ENCODE results near the gene SH3PXD2A. TPM values are rescaled to one million over a fixed set of nuclear protein-coding genes. Genes with fewer than 3 reads are reported as not detected.

SH3PXD2A gene
- total RNA-seq, 2 experiments from 2014 or later, result 14.8 to 16.0 TPM

GRCh38 chr10:103888113-103888841 is 32.9 kb upstream of the SH3PXD2A start:
- POLR2A ChIA-PET, result interaction anchor here (0.6 to 1.7 kb wide), 8 partner anchors 12 to 236 kb away, joined by 3 to 15 read pairs (median 4); partner anchors contain the start of gene SFR1

DNA sequence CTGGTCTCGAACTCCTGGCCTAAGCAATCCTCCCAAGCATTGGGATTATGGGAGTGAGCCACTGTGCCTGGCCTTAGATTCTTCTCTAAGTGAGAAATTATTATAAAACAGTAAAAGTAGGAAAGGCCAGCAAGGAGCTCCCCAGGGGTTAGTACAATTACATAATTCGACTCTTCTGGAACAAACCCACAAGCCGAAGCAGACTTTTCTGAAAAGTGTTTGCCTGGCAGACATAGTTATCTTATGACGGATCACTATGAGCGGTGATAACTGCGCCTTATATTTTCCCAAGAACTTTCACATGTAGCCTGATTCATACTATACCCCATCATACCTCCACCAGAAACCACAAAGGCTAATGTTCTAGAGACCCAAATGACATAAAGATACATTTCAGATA is 30.2 kb upstream of the SH3PXD2A start:
- H3K27me3 Mint-ChIP-seq, result no peaks in the 10 kb centered on the region
- no peak overlapping the region for H3K27ac Mint-ChIP-seq
- peaks cover 22% of the 10 kb centered on the region for H3K36me3 Mint-ChIP-seq
- H3K9me3 Mint-ChIP-seq, result no peaks in the 10 kb centered on the region
- ATAC-seq (ENCODE audit: low read depth), result no peak
- POLR2A ChIA-PET, result interaction anchor here (0.7 kb wide), 2 partner anchors 173 to 204 kb away, joined by 3 to 5 read pairs; no protein-coding TSS in a partner anchor
- DNase-seq, result no peak
- H3K4me1 Mint-ChIP-seq, result peaks cover 15% of the 10 kb centered on the region
- no peak overlapping the region for H3K4me3 Mint-ChIP-seq

More at GRCh38 chr10:103888113-103888841, 32.9 kb upstream of the SH3PXD2A start:
- H3K4me1 Mint-ChIP-seq, result peaks cover 16% of the 10 kb centered on the region
- H3K4me3 Mint-ChIP-seq, result no peak overlapping the region
- no peak for DNase-seq
- H3K36me3 Mint-ChIP-seq, result peaks cover 24% of the 10 kb centered on the region
- H3K27ac Mint-ChIP-seq, result peak overlapping the region; percentile 34
- H3K27me3 Mint-ChIP-seq, result no peaks in the 10 kb centered on the region
- ATAC-seq (ENCODE audit: low read depth), result peak; percentile 58
- H3K9me3 Mint-ChIP-seq, result no peaks in the 10 kb centered on the region

- H3K36me3 Mint-ChIP-seq, result peaks cover 24% of the 10 kb centered on the region
- no peak for DNase-seq
- H3K9me3 Mint-ChIP-seq, result no peaks in the 10 kb centered on the region
- no peak overlapping the region for H3K27ac Mint-ChIP-seq
- no peak overlapping the region for H3K4me3 Mint-ChIP-seq
- no peak for ATAC-seq (ENCODE audit: low read depth)
- POLR2A ChIA-PET, result no interaction called here
- peaks cover 8% of the 10 kb centered on the region for H3K4me1 Mint-ChIP-seq
- H3K27me3 Mint-ChIP-seq, result no peaks in the 10 kb centered on the region
Measured at GRCh38 chr10:103884681-103885139, 29.3 kb upstream of the SH3PXD2A start.

DNA sequence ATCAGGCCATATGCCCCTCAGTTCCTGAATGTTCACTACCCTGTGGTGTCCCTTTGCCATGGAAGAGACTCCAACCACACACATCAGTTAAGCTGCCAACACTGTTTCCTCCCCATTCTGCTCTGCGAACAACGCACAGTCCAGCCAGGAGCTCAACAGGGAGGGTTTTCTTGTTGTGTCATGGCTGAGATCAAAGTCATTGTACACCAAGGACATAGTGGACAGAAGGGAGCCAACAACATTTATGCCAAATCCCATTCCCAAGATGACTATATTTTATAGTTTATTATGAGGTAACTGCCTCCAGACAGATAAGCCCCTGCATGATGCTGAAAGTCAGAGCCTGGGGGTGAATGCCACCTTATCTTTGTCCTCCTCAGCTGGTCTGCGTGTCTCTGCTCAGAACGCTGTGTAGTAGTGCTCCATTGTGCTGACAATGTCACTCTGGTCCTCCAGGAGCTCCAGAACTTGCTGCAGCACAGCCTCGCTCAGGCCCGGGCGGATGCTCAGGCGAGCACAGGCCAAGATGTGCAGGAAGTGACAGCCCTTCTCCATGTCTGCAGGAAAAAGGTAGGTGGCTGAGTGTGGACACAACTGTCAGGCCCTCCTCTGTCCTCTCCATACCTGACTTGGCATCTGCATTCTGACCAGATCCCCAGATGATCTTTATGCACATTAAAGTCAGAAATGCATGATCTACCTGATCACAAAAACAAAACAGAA is 27.1 kb upstream of the SH3PXD2A start:
- H3K27ac Mint-ChIP-seq, result no peak overlapping the region
- H3K36me3 Mint-ChIP-seq, result peaks cover 33% of the 10 kb centered on the region
- no peak overlapping the region for H3K4me3 Mint-ChIP-seq
- no peaks in the 10 kb centered on the region for H3K9me3 Mint-ChIP-seq
- no peaks in the 10 kb centered on the region for H3K27me3 Mint-ChIP-seq
- DNase-seq (no peak), ATAC-seq (ENCODE audit: low read depth) (no peak)
- H3K4me1 Mint-ChIP-seq, result peaks cover 4% of the 10 kb centered on the region
- POLR2A ChIA-PET, result interaction anchor here (0.6 kb wide), 1 partner anchor 113 kb away, joined by 5 read pairs; no protein-coding TSS in a partner anchor

- no peak for DNase-seq
- H3K27me3 Mint-ChIP-seq, result no peaks in the 10 kb centered on the region
- peaks cover 30% of the 10 kb centered on the region for H3K36me3 Mint-ChIP-seq
- no peak for ATAC-seq (ENCODE audit: low read depth)
- H3K4me1 Mint-ChIP-seq, result peaks cover 4% of the 10 kb centered on the region
- H3K9me3 Mint-ChIP-seq, result no peaks in the 10 kb centered on the region
- H3K27ac Mint-ChIP-seq, result no peak overlapping the region
- POLR2A ChIA-PET, result interaction anchor here (0.6 kb wide), 1 partner anchor 114 kb away, joined by 5 read pairs; no protein-coding TSS in a partner anchor
- H3K4me3 Mint-ChIP-seq, result no peak overlapping the region
Measured at GRCh38 chr10:103881416-103882284, 26.3 kb upstream of the SH3PXD2A start.

- H3K27ac Mint-ChIP-seq, result no peak overlapping the region
- no peak for ATAC-seq (ENCODE audit: low read depth)
- POLR2A ChIA-PET, result no interaction called here
Measured at GRCh38 chr10:103879831-103880230, 24.5 kb upstream of the SH3PXD2A start.

GRCh38 chr10:103879409-103879808 is 24.0 kb upstream of the SH3PXD2A start:
- Mint-ChIP-seq H3K36me3 (peaks cover 30% of the 10 kb centered on the region), H3K9me3 (no peaks in the 10 kb centered on the region), H3K27me3 (no peaks in the 10 kb centered on the region), H3K27ac (no peak overlapping the region), H3K4me1 (peaks cover 3% of the 10 kb centered on the region), H3K4me3 (no peak overlapping the region)
- no peak for ATAC-seq (ENCODE audit: low read depth)
- no peak for DNase-seq
- POLR2A ChIA-PET, result no interaction called here

More at GRCh38 chr10:103879831-103880230, 24.5 kb upstream of the SH3PXD2A start:
- Mint-ChIP-seq H3K9me3 (no peaks in the 10 kb centered on the region), H3K27me3 (no peaks in the 10 kb centered on the region), H3K4me3 (no peak overlapping the region), H3K36me3 (peaks cover 31% of the 10 kb centered on the region), H3K4me1 (peaks cover 5% of the 10 kb centered on the region)
- no peak for DNase-seq

DNA sequence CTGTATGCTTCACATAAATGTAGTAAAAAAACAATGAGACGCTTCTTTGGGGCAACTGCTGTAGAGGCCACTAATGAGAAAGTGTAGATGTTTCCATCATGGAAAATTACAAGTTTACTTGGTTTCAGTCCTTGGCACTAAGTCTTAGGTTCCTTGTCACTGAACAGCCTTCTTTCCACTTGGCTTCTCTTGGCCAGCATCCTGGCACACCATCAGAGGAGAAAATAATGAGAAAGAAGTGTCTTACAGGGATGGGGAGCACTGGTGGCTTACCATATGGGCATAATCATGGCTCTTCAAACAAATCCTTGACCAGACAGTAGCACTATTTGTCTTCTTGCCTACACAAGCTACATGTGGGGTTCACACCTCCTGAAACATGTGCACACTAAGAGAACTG is 22.5 kb upstream of the SH3PXD2A start:
- DNase-seq, result no peak
- ATAC-seq (ENCODE audit: low read depth), result no peak
- Mint-ChIP-seq H3K27me3 (no peaks in the 10 kb centered on the region), H3K4me3 (no peak overlapping the region), H3K27ac (no peak overlapping the region), H3K36me3 (peaks cover 27% of the 10 kb centered on the region), H3K4me1 (peaks cover 2% of the 10 kb centered on the region), H3K9me3 (no peaks in the 10 kb centered on the region)
- POLR2A ChIA-PET, result no interaction called here

GRCh38 chr10:103876155-103876554 is 20.8 kb upstream of the SH3PXD2A start:
- POLR2A ChIA-PET, result interaction anchor here (0.6 kb wide), 1 partner anchor 12 kb away, joined by 3 read pairs; no protein-coding TSS in a partner anchor
- no peak overlapping the region for H3K27ac Mint-ChIP-seq
- H3K4me3 Mint-ChIP-seq, result no peak overlapping the region
- H3K9me3 Mint-ChIP-seq, result no peaks in the 10 kb centered on the region
- H3K36me3 Mint-ChIP-seq, result peaks cover 17% of the 10 kb centered on the region
- H3K4me1 Mint-ChIP-seq, result peaks cover 2% of the 10 kb centered on the region
- DNase-seq (no peak), ATAC-seq (ENCODE audit: low read depth) (no peak)
- H3K27me3 Mint-ChIP-seq, result no peaks in the 10 kb centered on the region

- H3K4me3 Mint-ChIP-seq, result no peak overlapping the region
- peaks cover 13% of the 10 kb centered on the region for H3K36me3 Mint-ChIP-seq
- H3K27ac Mint-ChIP-seq, result no peak overlapping the region
- POLR2A ChIA-PET, result no interaction called here
- no peak for ATAC-seq (ENCODE audit: low read depth)
- peaks cover 2% of the 10 kb centered on the region for H3K4me1 Mint-ChIP-seq
- DNase-seq, result no peak
- H3K9me3 Mint-ChIP-seq, result no peaks in the 10 kb centered on the region
- H3K27me3 Mint-ChIP-seq, result no peaks in the 10 kb centered on the region
Measured at GRCh38 chr10:103874730-103875129, 19.4 kb upstream of the SH3PXD2A start.

- H3K36me3 Mint-ChIP-seq, result peaks cover 3% of the 10 kb centered on the region
- no peak for DNase-seq
- POLR2A ChIA-PET, result no interaction called here
- H3K9me3 Mint-ChIP-seq, result no peaks in the 10 kb centered on the region
- H3K4me1 Mint-ChIP-seq, result peaks cover 2% of the 10 kb centered on the region
- no peaks in the 10 kb centered on the region for H3K27me3 Mint-ChIP-seq
- no peak overlapping the region for H3K4me3 Mint-ChIP-seq
- no peak overlapping the region for H3K27ac Mint-ChIP-seq
- ATAC-seq (ENCODE audit: low read depth), result no peak
Measured at GRCh38 chr10:103872137-103872931, 17.0 kb upstream of the SH3PXD2A start.

DNA sequence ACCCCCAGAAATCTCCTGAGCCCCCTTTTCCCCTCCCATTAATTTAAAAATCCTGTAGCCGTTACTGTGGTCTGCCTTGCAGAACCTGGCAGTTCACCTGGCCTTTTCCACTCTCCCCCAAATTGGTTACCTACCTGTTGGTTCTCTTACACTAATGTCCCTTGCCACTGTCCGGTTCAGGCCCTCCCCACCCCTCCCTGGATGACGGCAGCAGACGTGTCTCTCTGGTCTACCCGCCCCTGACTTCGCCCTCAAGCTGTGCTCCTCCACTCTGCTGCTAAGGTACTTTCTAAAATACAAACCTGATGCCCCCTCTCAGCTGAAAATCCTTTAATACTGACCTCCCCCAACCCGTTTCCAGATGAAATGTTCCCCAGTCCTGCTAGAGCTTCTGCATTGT is 15.6 kb upstream of the SH3PXD2A start:
- Mint-ChIP-seq H3K4me1 (peaks cover 2% of the 10 kb centered on the region), H3K27ac (no peak overlapping the region), H3K9me3 (peaks cover 3% of the 10 kb centered on the region), H3K4me3 (no peak overlapping the region), H3K27me3 (peaks cover 1% of the 10 kb centered on the region), H3K36me3 (peaks cover 3% of the 10 kb centered on the region)
- ATAC-seq (ENCODE audit: low read depth) (no peak), DNase-seq (no peak)
- POLR2A ChIA-PET, result no interaction called here

Data from activated naive CD8-positive, alpha-beta T cell treated with anti-CD3 and anti-CD28 coated beads, Interleukin-2, amount 10 ng/mL, durations not matched to agents 7 days and 5 days (primary cell).